A673 (cell line): Measurements from ENCODE around the gene NUP35. TPM values are rescaled to one million over a fixed set of nuclear protein-coding genes. Genes with fewer than 3 reads are reported as not detected.

Experiments used
- BruUV-seq: library from RNA; stranded (reverse); fragments of 400-500 nt; replicated peaks from 2 replicates; lab custom pipeline; 2021; lab: Mats Ljungman, UMichigan
- CTCF ChIA-PET: fragments of 300-600 bp; sonication (Branson Sonifier 250); formaldehyde crosslinking; loops from one replicate; lab custom pipeline; 2022; ENCODE audit warnings: antibody characterized with exemption; lab: Charles Lee
- POLR2A ChIA-PET: fragments of 300-600 bp; sonication (Branson Sonifier 250); formaldehyde crosslinking; loops from one replicate; lab custom pipeline; 2022; ENCODE audit warnings: antibody characterized with exemption; ENCODE audit not compliant: low non-redundant PET; lab: Charles Lee
- DNase-seq: peaks from one replicate; pipeline ENCODE4 v3.0.0-alpha.2; 2015; ENCODE audit warnings: low spot score
- H3K27ac ChIP-seq: fragments of 200-600 bp; sonication (generic); 2 replicates; pipeline ENCODE4 v1.5.1; 2016; ENCODE audit warnings: mixed run types, low read depth, mild to moderate bottlenecking, mixed read lengths, antibody characterized with exemption, low read length; ENCODE audit not compliant: poor library complexity, severe bottlenecking
- H3K27me3 ChIP-seq: fragments of 200-600 bp; sonication (generic); replicated peaks from 2 replicates; pipeline ENCODE4 v1.6.1; 2017; ENCODE audit warnings: mixed run types, low read depth, mild to moderate bottlenecking, mixed read lengths, antibody characterized with exemption, low read length; ENCODE audit not compliant: insufficient read depth, poor library complexity
- H3K36me3 ChIP-seq: fragments of 200-600 bp; sonication (generic); 2 replicates; pipeline ENCODE4 v1.6.1; 2016; ENCODE audit warnings: mixed run types, mild to moderate bottlenecking, mixed read lengths, antibody characterized with exemption, low read length; ENCODE audit not compliant: insufficient read depth, poor library complexity, severe bottlenecking
- H3K4me1 ChIP-seq: fragments of 200-600 bp; sonication (generic); 2 replicates; pipeline ENCODE4 v1.6.1; 2017; ENCODE audit warnings: mixed run types, mild to moderate bottlenecking, mixed read lengths, antibody characterized with exemption, low read length; ENCODE audit not compliant: insufficient read depth, poor library complexity, severe bottlenecking
- H3K4me3 ChIP-seq: fragments of 200-600 bp; sonication (generic); 2 replicates; pipeline ENCODE4 v1.5.1; 2016; ENCODE audit warnings: low read depth, mixed run types, mild to moderate bottlenecking, mixed read lengths, low read length; ENCODE audit not compliant: poor library complexity, severe bottlenecking
- H3K9me3 ChIP-seq: fragments of 200-600 bp; sonication (generic); 2 replicates; pipeline ENCODE4 v1.6.1; 2016; ENCODE audit warnings: mixed run types, low read depth, mild to moderate bottlenecking, mixed read lengths, antibody characterized with exemption, low read length; ENCODE audit not compliant: poor library complexity, severe bottlenecking
- EZH2 ChIP-seq: fragments of 200-600 bp; sonication (generic); IDR thresholded peaks from 2 replicates; pipeline ENCODE4 v1.6.1; 2017; ENCODE audit warnings: borderline replicate concordance, low read depth, mild to moderate bottlenecking, mixed read lengths, antibody characterized with exemption, low read length; ENCODE audit not compliant: poor library complexity, severe bottlenecking
- intact Hi-C: fragments of 100-400 bp; cut with micrococcal nuclease; formaldehyde crosslinking; loops from one replicate; pipeline ENCODE4 v1.10.0; 2022; ENCODE audit not compliant: unreplicated experiment
- total RNA-seq: library from RNA; stranded (reverse); gene quantifications from 2 replicates; pipeline ENCODE4 v1.2.3, GENCODE V29; 2021
- TF ChIP-seq, protein P1 (sequence below): fragments of 300-800, 200-600 bp; sonication (generic); conservative IDR thresholded peaks from 2 replicates; pipeline ENCODE4 v1.5.1; 2017; ENCODE audit warnings: low read depth, mild to moderate bottlenecking, antibody characterized with exemption, low read length, moderate library complexity, mixed read lengths

Gene NUP35
- total RNA-seq, 1 experiment from 2014 or later, result 62.0 TPM

DNA sequence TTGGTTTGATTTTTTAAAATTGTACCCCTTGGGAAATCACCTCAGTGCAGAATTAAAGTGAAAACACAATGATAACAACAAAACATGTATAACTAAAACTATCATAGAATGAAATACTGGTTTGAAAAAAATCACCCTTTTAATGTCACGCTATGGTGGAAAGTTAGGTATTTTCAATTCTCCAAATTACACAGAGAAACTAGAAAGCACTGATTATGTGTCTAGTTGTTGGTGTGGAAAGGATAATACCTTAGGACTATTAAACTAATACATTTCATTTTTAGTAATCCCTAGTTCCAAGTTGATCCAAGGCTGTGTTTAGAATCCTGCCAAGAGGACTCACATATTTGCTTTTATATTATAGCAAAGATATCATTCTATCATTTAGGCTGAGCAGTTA, 71.2 kb downstream of the NUP35 start:
- Histone ChIP-seq H3K27ac (no peak overlapping the region), H3K9me3 (no peaks in the 10 kb centered on the region), H3K36me3 (peaks cover 6% of the 10 kb centered on the region), H3K4me3 (no peak overlapping the region), H3K4me1 (no peaks in the 10 kb centered on the region), H3K27me3 (no peaks in the 10 kb centered on the region)
- no peak for DNase-seq
- ChIA-PET CTCF (no interaction called here), POLR2A (interaction anchor here (0.6 kb wide), 1 partner anchor 1802 kb away, joined by 3 read pairs; no protein-coding TSS in a partner anchor)
- intact Hi-C loops, result no loop called here
- TF ChIP-seq EZH2, result no peak
- TF ChIP-seq, protein P1, sequence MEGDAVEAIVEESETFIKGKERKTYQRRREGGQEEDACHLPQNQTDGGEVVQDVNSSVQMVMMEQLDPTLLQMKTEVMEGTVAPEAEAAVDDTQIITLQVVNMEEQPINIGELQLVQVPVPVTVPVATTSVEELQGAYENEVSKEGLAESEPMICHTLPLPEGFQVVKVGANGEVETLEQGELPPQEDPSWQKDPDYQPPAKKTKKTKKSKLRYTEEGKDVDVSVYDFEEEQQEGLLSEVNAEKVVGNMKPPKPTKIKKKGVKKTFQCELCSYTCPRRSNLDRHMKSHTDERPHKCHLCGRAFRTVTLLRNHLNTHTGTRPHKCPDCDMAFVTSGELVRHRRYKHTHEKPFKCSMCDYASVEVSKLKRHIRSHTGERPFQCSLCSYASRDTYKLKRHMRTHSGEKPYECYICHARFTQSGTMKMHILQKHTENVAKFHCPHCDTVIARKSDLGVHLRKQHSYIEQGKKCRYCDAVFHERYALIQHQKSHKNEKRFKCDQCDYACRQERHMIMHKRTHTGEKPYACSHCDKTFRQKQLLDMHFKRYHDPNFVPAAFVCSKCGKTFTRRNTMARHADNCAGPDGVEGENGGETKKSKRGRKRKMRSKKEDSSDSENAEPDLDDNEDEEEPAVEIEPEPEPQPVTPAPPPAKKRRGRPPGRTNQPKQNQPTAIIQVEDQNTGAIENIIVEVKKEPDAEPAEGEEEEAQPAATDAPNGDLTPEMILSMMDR, result no peak
- no TSS peak for BruUV-seq

DNA sequence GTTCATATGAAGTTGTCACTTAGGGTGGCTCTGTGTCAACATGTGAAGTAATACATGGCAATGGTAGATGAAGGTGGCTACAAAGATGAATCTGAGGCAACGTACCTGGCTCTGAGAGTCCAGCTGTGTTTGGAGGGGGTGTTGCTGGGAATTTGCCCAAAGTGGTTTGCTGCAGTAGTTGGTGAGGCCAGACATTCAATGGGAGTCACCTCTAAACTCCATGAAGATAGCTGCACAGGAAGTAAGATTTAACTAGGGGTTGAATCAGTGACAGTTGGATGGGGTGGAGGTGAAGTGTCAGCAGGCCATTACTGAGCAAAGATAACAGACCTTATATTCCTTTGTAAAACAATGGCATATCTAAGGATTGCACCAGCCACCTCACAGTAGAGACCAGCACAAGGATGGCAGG, 71.8 kb downstream of the NUP35 start:
- Histone ChIP-seq H3K36me3 (peaks cover 6% of the 10 kb centered on the region), H3K27ac (no peak overlapping the region), H3K9me3 (no peaks in the 10 kb centered on the region), H3K4me1 (no peaks in the 10 kb centered on the region), H3K4me3 (no peak overlapping the region), H3K27me3 (no peaks in the 10 kb centered on the region)
- ChIA-PET CTCF (no interaction called here), POLR2A (interaction anchor here (0.6 kb wide), 1 partner anchor 1802 kb away, joined by 3 read pairs; no protein-coding TSS in a partner anchor)
- intact Hi-C loops, result no loop called here
- TF ChIP-seq, protein P1, result no peak
- no peak for TF ChIP-seq EZH2
- no peak for DNase-seq
- no TSS peak for BruUV-seq

DNA sequence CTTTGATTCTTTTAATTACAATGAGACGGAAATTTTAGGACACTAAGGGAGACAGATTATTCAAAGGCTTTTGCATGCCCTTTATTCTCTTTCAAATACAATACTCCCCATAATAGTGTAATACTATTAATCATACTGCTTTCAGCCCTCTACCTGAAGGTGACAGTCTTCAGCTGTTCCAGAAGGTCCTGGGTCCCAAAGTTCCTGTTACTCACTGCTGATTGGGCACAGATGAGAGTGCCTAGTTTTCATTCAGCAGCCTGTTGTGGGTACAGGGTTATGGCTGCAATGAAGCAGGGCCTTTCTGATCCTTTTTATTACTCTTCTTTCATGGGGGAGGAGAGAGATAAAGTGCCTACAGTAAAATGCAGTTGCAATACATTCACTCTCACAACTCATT, 80.2 kb downstream of the NUP35 start:
- ChIA-PET POLR2A (interaction anchor here (0.6 kb wide), 1 partner anchor 115 kb away, joined by 3 read pairs; no protein-coding TSS in a partner anchor), CTCF (no interaction called here)
- no peaks in the 10 kb centered on the region for H3K27me3 ChIP-seq
- TF ChIP-seq EZH2, result no peak
- TF ChIP-seq, protein P1, result no peak
- BruUV-seq, result no TSS peak
- H3K36me3 ChIP-seq, result no peaks in the 10 kb centered on the region
- no peak overlapping the region for H3K27ac ChIP-seq
- DNase-seq, result no peak
- H3K4me1 ChIP-seq, result no peaks in the 10 kb centered on the region
- H3K4me3 ChIP-seq, result no peak overlapping the region
- intact Hi-C loops, result no loop called here
- peaks cover under 1% of the 10 kb centered on the region for H3K9me3 ChIP-seq
